ENCODE data around the gene NENF.

NENF gene

GRCh38 chr1:212487286-212487685, 54.6 kb downstream of the NENF start:
- Histone ChIP-seq H3K36me3 (ENCODE audit: control insufficient read depth, insufficient read depth, low read length) (no peaks in the 10 kb centered on the region), H3K4me1 (ENCODE audit: control insufficient read depth, insufficient read depth, low read length, poor library complexity, severe bottlenecking) (no peaks in the 10 kb centered on the region), H3K9me3 (ENCODE audit: control insufficient read depth, low read length) (no peaks in the 10 kb centered on the region), H3K27ac (ENCODE audit: insufficient read depth, low read length, poor library complexity, severe bottlenecking) (no peak overlapping the region), H3K4me3 (ENCODE audit: insufficient read depth, low read depth, low read length, poor library complexity, severe bottlenecking) (no peak overlapping the region), H3K27me3 (replicated peaks; ENCODE audit: control insufficient read depth, insufficient read depth, low read length, poor library complexity, severe bottlenecking) (no peaks in the 10 kb centered on the region)
- DNase-seq, result no peak

GRCh38 chr1:212487774-212488435, 55.2 kb downstream of the NENF start:
- H3K9me3 ChIP-seq (ENCODE audit: control insufficient read depth, low read length), result no peaks in the 10 kb centered on the region
- no peak overlapping the region for H3K4me3 ChIP-seq (ENCODE audit: insufficient read depth, low read depth, low read length, poor library complexity, severe bottlenecking)

GRCh38 chr1:212488436-212489283, 55.9 kb downstream of the NENF start:
- DNase-seq, result no peak
- Histone ChIP-seq H3K27ac (ENCODE audit: insufficient read depth, low read length, poor library complexity, severe bottlenecking) (no peak overlapping the region), H3K9me3 (ENCODE audit: control insufficient read depth, low read length) (no peaks in the 10 kb centered on the region), H3K4me3 (ENCODE audit: insufficient read depth, low read depth, low read length, poor library complexity, severe bottlenecking) (no peak overlapping the region), H3K27me3 (replicated peaks; ENCODE audit: control insufficient read depth, insufficient read depth, low read length, poor library complexity, severe bottlenecking) (no peaks in the 10 kb centered on the region), H3K4me1 (ENCODE audit: control insufficient read depth, insufficient read depth, low read length, poor library complexity, severe bottlenecking) (no peaks in the 10 kb centered on the region), H3K36me3 (ENCODE audit: control insufficient read depth, insufficient read depth, low read length) (no peaks in the 10 kb centered on the region)

More at GRCh38 chr1:212487774-212488435, 55.2 kb downstream of the NENF start:
- no peaks in the 10 kb centered on the region for H3K27me3 ChIP-seq (replicated peaks; ENCODE audit: control insufficient read depth, insufficient read depth, low read length, poor library complexity, severe bottlenecking)
- no peak overlapping the region for H3K27ac ChIP-seq (ENCODE audit: insufficient read depth, low read length, poor library complexity, severe bottlenecking)
- no peaks in the 10 kb centered on the region for H3K36me3 ChIP-seq (ENCODE audit: control insufficient read depth, insufficient read depth, low read length)
- H3K4me1 ChIP-seq (ENCODE audit: control insufficient read depth, insufficient read depth, low read length, poor library complexity, severe bottlenecking), result no peaks in the 10 kb centered on the region
- DNase-seq, result no peak

GRCh38 chr1:212489284-212489859, 56.7 kb downstream of the NENF start:
- Histone ChIP-seq H3K36me3 (ENCODE audit: control insufficient read depth, insufficient read depth, low read length) (no peaks in the 10 kb centered on the region), H3K4me3 (ENCODE audit: insufficient read depth, low read depth, low read length, poor library complexity, severe bottlenecking) (no peak overlapping the region), H3K27me3 (replicated peaks; ENCODE audit: control insufficient read depth, insufficient read depth, low read length, poor library complexity, severe bottlenecking) (no peaks in the 10 kb centered on the region), H3K9me3 (ENCODE audit: control insufficient read depth, low read length) (no peaks in the 10 kb centered on the region), H3K4me1 (ENCODE audit: control insufficient read depth, insufficient read depth, low read length, poor library complexity, severe bottlenecking) (no peaks in the 10 kb centered on the region), H3K27ac (ENCODE audit: insufficient read depth, low read length, poor library complexity, severe bottlenecking) (no peak overlapping the region)
- DNase-seq, result no peak

GRCh38 chr1:212490276-212490675, 57.6 kb downstream of the NENF start:
- H3K27ac ChIP-seq (ENCODE audit: insufficient read depth, low read length, poor library complexity, severe bottlenecking), result no peak overlapping the region
- no peaks in the 10 kb centered on the region for H3K36me3 ChIP-seq (ENCODE audit: control insufficient read depth, insufficient read depth, low read length)
- no peaks in the 10 kb centered on the region for H3K4me1 ChIP-seq (ENCODE audit: control insufficient read depth, insufficient read depth, low read length, poor library complexity, severe bottlenecking)
- DNase-seq, result no peak
- H3K4me3 ChIP-seq (ENCODE audit: insufficient read depth, low read depth, low read length, poor library complexity, severe bottlenecking), result no peak overlapping the region
- no peaks in the 10 kb centered on the region for H3K9me3 ChIP-seq (ENCODE audit: control insufficient read depth, low read length)
- H3K27me3 ChIP-seq (replicated peaks; ENCODE audit: control insufficient read depth, insufficient read depth, low read length, poor library complexity, severe bottlenecking), result no peaks in the 10 kb centered on the region

- Histone ChIP-seq H3K36me3 (ENCODE audit: control insufficient read depth, insufficient read depth, low read length) (no peaks in the 10 kb centered on the region), H3K27me3 (replicated peaks; ENCODE audit: control insufficient read depth, insufficient read depth, low read length, poor library complexity, severe bottlenecking) (no peaks in the 10 kb centered on the region), H3K4me3 (ENCODE audit: insufficient read depth, low read depth, low read length, poor library complexity, severe bottlenecking) (no peak overlapping the region), H3K27ac (ENCODE audit: insufficient read depth, low read length, poor library complexity, severe bottlenecking) (no peak overlapping the region), H3K9me3 (ENCODE audit: control insufficient read depth, low read length) (no peaks in the 10 kb centered on the region), H3K4me1 (ENCODE audit: control insufficient read depth, insufficient read depth, low read length, poor library complexity, severe bottlenecking) (no peaks in the 10 kb centered on the region)
- no peak for DNase-seq
These were observed 58.7 kb downstream of the NENF start for GRCh38 chr1:212491454-212491853.

Measured in effector memory CD4-positive, alpha-beta T cell (primary cell).